Right lobe of liver (tissue), 4 donors: ENCODE results near the gene IMPDH1.

Experiments used
- POLR2A ChIP-seq: fragments of 450-650 bp; IDR thresholded peaks from one replicate; pipeline ENCODE4 v1.6.1; 2017; ENCODE audit warnings: antibody characterized with exemption, mild to moderate bottlenecking
- TF ChIP-seq, protein P1 (sequence below), 4 donors: fragments of 200-600 bp in 3 of 4; fragments of 450-650 bp in 1 of 4; IDR thresholded peaks; one replicate each; pipeline versions ENCODE4 v1.5.1 to v1.8.0; 2016 to 2022; ENCODE audit warnings: antibody characterized with exemption in 4 of 4, mild to moderate bottlenecking in 2 of 4
- donor health status: DM: no; HTN: no; CAD: no.
- donor health status: DM: no; HTN: no; CAD: no.
- donor health status: DM: no; HTN: yes; CAD: no.

DNA sequence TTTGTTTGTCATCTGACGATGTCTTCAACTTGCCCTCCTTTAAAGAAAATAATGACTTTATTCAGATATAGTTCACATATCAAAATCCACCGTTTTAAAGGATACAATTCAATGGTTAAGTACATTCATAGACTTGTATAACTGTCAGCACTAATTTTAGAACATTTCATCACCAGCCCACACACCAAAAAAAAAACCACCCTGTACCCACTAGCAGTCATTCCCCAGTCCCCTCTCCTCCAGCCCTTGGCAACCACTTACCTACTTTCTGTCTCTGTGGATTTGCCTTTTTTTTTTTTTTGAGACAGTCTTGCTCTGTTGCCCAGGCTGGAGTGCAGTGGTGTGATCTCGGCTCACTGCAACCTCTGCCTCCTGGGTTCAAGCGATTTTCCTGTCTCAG lies 40.6 kb upstream of the IMPDH1 start:
- TF ChIP-seq, protein P1, sequence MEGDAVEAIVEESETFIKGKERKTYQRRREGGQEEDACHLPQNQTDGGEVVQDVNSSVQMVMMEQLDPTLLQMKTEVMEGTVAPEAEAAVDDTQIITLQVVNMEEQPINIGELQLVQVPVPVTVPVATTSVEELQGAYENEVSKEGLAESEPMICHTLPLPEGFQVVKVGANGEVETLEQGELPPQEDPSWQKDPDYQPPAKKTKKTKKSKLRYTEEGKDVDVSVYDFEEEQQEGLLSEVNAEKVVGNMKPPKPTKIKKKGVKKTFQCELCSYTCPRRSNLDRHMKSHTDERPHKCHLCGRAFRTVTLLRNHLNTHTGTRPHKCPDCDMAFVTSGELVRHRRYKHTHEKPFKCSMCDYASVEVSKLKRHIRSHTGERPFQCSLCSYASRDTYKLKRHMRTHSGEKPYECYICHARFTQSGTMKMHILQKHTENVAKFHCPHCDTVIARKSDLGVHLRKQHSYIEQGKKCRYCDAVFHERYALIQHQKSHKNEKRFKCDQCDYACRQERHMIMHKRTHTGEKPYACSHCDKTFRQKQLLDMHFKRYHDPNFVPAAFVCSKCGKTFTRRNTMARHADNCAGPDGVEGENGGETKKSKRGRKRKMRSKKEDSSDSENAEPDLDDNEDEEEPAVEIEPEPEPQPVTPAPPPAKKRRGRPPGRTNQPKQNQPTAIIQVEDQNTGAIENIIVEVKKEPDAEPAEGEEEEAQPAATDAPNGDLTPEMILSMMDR (IDR thresholded peaks at IDR 0.05), result no peak
- TF ChIP-seq POLR2A, result no peak
